Epithelial cell of esophagus (primary cell): Measurements from ENCODE around the gene FITM1.

ENCODE experiments used
- DNase-seq: peaks from one replicate; pipeline ENCODE4 v3.0.0; 2010; ENCODE audit warnings: low read depth
- H3K4me3 ChIP-seq: 2 replicates; pipeline ENCODE4 v1.5.1; 2011; ENCODE audit warnings: mild to moderate bottlenecking, low read length, control low read depth
- TF ChIP-seq, protein P1 (sequence below): IDR thresholded peaks from 2 replicates; pipeline ENCODE4 v1.5.1; 2011; ENCODE audit warnings: low read depth, mild to moderate bottlenecking, low read length, control low read depth, inconsistent platforms; ENCODE audit not compliant: insufficient read depth; ENCODE audit errors: missing control alignments

FITM1 gene

DNA sequence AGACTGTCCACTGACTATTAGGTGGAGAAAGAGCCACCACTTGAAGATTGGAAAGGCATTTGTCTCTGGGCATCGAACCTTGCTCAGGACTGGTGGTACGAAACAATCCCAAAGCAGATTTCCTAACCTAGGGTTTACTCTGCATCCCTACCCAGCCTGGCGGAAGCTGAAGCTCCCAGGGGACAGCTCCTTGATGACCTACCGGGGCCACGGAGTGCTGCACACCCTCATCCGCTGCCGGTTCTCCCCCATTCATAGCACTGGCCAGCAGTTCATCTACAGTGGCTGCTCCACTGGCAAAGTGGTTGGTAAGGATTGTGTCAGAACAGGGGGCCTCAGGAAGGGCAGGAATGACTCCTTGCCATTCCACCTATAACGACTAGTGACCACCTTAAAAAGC lies 9.2 kb upstream of the FITM1 start:
- TF ChIP-seq, protein P1, sequence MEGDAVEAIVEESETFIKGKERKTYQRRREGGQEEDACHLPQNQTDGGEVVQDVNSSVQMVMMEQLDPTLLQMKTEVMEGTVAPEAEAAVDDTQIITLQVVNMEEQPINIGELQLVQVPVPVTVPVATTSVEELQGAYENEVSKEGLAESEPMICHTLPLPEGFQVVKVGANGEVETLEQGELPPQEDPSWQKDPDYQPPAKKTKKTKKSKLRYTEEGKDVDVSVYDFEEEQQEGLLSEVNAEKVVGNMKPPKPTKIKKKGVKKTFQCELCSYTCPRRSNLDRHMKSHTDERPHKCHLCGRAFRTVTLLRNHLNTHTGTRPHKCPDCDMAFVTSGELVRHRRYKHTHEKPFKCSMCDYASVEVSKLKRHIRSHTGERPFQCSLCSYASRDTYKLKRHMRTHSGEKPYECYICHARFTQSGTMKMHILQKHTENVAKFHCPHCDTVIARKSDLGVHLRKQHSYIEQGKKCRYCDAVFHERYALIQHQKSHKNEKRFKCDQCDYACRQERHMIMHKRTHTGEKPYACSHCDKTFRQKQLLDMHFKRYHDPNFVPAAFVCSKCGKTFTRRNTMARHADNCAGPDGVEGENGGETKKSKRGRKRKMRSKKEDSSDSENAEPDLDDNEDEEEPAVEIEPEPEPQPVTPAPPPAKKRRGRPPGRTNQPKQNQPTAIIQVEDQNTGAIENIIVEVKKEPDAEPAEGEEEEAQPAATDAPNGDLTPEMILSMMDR = no peak
- H3K4me3 ChIP-seq = no peak overlapping the region
- DNase-seq = no peak

DNA sequence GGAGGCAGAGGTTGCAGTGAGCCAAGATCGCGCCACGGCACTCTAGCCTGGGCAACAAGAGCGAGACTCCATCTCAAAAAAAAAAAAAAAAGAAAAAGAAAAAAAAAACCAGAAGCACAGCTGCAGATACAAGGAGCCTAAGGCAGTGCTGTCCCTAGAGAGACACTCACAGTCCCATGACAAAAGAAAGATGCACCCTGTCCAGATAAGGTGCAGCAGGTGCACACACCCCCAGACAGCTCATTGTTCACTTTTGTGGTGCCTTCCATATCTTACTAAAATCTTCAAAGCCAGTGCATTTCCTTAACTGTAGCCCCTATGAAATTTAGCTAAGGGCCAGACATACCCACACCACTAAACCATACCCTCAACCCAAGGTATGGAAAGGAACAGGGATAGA lies 8.0 kb upstream of the FITM1 start:
- no peak for DNase-seq
- H3K4me3 ChIP-seq = no peak overlapping the region
- TF ChIP-seq, protein P1 = no peak

- TF ChIP-seq, protein P1 = no peak
These were observed 7.6 kb upstream of the FITM1 start for GRCh38 chr14:24122898-24123297.

GRCh38 chr14:24123424-24124417 lies 6.7 kb upstream of the FITM1 start:
- H3K4me3 ChIP-seq = no peak overlapping the region
- DNase-seq = no peak
- TF ChIP-seq, protein P1 = no peak

More at GRCh38 chr14:24122898-24123297, 7.6 kb upstream of the FITM1 start:
- no peak for DNase-seq
- no peak overlapping the region for H3K4me3 ChIP-seq

- no peak overlapping the region for H3K4me3 ChIP-seq
- TF ChIP-seq, protein P1 = no peak
- DNase-seq = no peak
These were observed 3.5 kb upstream of the FITM1 start for GRCh38 chr14:24126939-24127338.

DNA sequence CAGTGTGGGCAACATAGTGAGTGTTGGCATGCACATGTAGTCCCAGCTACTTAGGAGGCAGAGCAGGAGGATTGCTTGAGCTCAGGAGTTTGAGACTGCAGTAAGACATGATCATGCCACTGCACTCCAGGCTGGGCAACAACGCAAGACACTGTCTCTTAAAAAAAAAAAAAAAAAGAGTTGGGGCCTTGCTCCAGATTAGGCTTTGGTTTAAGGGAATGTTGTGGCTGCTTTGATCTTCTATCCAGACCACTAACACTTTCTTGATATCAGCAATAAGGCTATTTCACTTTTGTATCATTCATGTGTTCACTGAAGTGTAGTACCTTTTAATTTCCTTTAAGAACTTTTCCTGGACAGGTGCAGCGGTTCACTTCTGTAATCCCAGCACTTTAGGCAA lies 2.8 kb upstream of the FITM1 start:
- DNase-seq = no peak
- TF ChIP-seq, protein P1 = no peak
- no peak overlapping the region for H3K4me3 ChIP-seq
